ENCODE data around the gene FBXW7. TPM values are rescaled to one million over a fixed set of nuclear protein-coding genes. Genes with fewer than 3 reads are reported as not detected.

The FBXW7 gene
- total RNA-seq, 1 experiment from 2014 or later, result 23.0 TPM

- no peak for TF ChIP-seq FOXP4 (CRISPR knock-in tag; IDR thresholded peaks at IDR 0.05)
Observed at GRCh38 chr4:152283801-152284470, 252.0 kb downstream of the FBXW7 start (continued).

GRCh38 chr4:152281822-152282221 is 254.1 kb downstream of the FBXW7 start:
- CTCF ChIA-PET, result no interaction called here
- POLR2A ChIA-PET, result no interaction called here

GRCh38 chr4:152281211-152281610 is 254.7 kb downstream of the FBXW7 start:
- Mint-ChIP-seq H3K9me3 (peaks cover 4% of the 10 kb centered on the region; the same call in 1 of the 2 replicates), H3K4me3 (no peak overlapping the region), H3K27me3 (ENCODE audit: low read depth) (no peaks in the 10 kb centered on the region), H3K27ac (no peak overlapping the region), H3K4me1 (peaks cover 40% of the 10 kb centered on the region), H3K36me3 (no peaks in the 10 kb centered on the region)
- ChIA-PET POLR2A (no interaction called here), CTCF (no interaction called here)
- DNase-seq (ENCODE audit: low spot score), result no peak
- no peak for ATAC-seq
- TF ChIP-seq OVOL2 (CRISPR knock-in tag; IDR thresholded peaks at IDR 0.05; ENCODE audit: borderline replicate concordance) (no peak), ATF1 (CRISPR knock-in tag; IDR thresholded peaks at IDR 0.05) (no peak), NFATC4 (CRISPR knock-in tag; IDR thresholded peaks at IDR 0.05) (no peak), ATF2 (CRISPR knock-in tag; IDR thresholded peaks at IDR 0.05; ENCODE audit: borderline replicate concordance, low read depth) (no peak), ZNF281 (CRISPR knock-in tag; IDR thresholded peaks at IDR 0.05) (no peak), SP1 (CRISPR knock-in tag; conservative IDR thresholded peaks at IDR 0.05) (no peak), NR3C1 (CRISPR knock-in tag; conservative IDR thresholded peaks at IDR 0.05; ENCODE audit: low read depth) (no peak), EMX1 (CRISPR knock-in tag; IDR thresholded peaks at IDR 0.05) (no peak), ETV6 (CRISPR knock-in tag; IDR thresholded peaks at IDR 0.05) (no peak)
- TF ChIP-seq, protein P1, sequence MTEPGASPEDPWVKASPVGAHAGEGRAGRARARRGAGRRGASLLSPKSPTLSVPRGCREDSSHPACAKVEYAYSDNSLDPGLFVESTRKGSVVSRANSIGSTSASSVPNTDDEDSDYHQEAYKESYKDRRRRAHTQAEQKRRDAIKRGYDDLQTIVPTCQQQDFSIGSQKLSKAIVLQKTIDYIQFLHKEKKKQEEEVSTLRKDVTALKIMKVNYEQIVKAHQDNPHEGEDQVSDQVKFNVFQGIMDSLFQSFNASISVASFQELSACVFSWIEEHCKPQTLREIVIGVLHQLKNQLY (CRISPR knock-in tag; IDR thresholded peaks at IDR 0.05), result no peak
- TF ChIP-seq, protein P2, sequence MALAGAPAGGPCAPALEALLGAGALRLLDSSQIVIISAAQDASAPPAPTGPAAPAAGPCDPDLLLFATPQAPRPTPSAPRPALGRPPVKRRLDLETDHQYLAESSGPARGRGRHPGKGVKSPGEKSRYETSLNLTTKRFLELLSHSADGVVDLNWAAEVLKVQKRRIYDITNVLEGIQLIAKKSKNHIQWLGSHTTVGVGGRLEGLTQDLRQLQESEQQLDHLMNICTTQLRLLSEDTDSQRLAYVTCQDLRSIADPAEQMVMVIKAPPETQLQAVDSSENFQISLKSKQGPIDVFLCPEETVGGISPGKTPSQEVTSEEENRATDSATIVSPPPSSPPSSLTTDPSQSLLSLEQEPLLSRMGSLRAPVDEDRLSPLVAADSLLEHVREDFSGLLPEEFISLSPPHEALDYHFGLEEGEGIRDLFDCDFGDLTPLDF (CRISPR knock-in tag; IDR thresholded peaks at IDR 0.05), result no peak
- TF ChIP-seq, protein P3, sequence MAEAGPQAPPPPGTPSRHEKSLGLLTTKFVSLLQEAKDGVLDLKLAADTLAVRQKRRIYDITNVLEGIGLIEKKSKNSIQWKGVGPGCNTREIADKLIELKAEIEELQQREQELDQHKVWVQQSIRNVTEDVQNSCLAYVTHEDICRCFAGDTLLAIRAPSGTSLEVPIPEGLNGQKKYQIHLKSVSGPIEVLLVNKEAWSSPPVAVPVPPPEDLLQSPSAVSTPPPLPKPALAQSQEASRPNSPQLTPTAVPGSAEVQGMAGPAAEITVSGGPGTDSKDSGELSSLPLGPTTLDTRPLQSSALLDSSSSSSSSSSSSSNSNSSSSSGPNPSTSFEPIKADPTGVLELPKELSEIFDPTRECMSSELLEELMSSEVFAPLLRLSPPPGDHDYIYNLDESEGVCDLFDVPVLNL (CRISPR knock-in tag; IDR thresholded peaks at IDR 0.05; ENCODE audit: borderline replicate concordance, low read depth), result no peak

More at GRCh38 chr4:152281822-152282221, 254.1 kb downstream of the FBXW7 start:
- TF ChIP-seq PRDM15 (CRISPR knock-in tag; IDR thresholded peaks at IDR 0.05), result no peak
- H3K27ac Mint-ChIP-seq, result no peak overlapping the region
- peaks cover 37% of the 10 kb centered on the region for H3K4me1 Mint-ChIP-seq
- H3K27me3 Mint-ChIP-seq (ENCODE audit: low read depth), result no peaks in the 10 kb centered on the region
- no peak for ATAC-seq
- no peaks in the 10 kb centered on the region for H3K36me3 Mint-ChIP-seq
- H3K4me3 Mint-ChIP-seq, result no peak overlapping the region
- no peak for DNase-seq (ENCODE audit: low spot score)
- H3K9me3 Mint-ChIP-seq, result peaks cover 4% of the 10 kb centered on the region; the same call in 1 of the 2 replicates

All from WTC11 (cell line).